GM19035 (cell line): ENCODE measurements around the gene SIN3A.
"Not testable (repeated sequence)": the region's sequence is repeated elsewhere in the genome, so short reads cannot be mapped to it uniquely, and the experiment has no call there.

Experiments
- ATAC-seq: cut with Tn5 transposase; IDR thresholded peaks from one replicate; pipeline ENCODE4 v1.9.1; 2021; ENCODE audit not compliant: unreplicated experiment

The SIN3A gene

GRCh38 chr15:75339531-75340240, 111.8 kb downstream of the SIN3A start:
- ATAC-seq = no peak

DNA sequence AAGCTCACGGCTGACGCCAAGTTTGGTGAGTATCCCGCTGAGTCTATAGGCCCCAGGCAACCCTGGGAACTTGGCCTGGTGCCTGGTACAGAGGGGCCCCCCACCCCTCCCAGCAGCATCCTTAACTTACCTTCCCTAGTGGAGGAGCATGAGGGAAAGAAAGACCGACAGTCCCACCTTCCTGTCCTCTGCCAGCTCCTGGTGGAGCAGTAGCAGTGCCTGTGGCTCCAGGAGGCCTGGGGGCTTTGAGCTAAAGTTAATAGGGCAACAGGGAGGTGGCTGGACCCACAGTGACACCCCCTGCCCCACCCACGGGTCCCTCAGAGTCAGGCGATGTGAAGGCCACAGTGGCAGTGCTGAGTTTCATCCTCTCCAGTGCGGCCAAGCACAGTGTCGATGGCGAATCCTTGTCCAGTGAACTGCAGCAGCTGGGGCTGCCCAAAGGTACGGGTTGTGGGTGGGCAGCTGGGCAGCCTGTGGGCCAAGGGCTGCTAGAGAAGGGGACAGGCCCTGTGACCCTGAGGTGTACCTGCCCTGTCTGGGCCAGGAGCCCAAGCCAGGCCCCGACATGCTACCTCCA, 112.7 kb downstream of the SIN3A start:
- ATAC-seq = no peak

DNA sequence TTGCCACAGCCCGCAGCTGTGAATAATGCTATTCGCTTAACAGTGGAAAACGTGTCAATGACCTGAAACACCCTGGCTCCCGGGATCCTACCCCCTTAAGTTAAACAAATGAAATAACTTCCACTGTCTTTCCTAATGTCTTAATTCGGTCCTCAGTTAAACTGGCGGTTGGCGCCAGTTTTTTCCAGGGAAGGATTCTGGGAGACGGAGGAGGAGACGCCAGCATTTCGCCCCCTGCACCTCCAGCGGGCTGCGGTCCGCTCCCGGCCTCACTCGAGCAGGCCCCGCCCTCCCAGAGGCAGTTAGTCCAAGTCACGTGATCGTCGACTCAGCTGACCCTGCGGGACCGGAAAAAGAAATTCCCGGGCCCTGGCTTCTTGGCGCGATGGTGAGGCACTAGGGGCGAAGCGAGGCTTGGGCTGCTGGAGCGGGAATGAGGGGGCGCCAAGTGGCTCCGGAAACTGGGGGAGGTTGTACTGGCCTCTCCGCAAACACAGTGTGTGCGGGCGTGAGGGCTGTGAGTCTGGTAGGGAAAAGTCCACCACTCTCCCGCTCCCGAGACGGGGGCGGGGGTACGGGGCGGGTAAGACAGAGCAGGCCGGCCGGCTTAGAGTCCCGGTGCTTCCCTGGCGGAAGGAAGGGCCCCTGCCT, 115.7 kb downstream of the SIN3A start, which contains the start of gene COMMD4:
COMMD4 (plus strand) TSS at position 359 of the 651 bp plus-strand sequence; CDS start at position 386, 27 bp downstream.
- ATAC-seq = peak; percentile 74

GRCh38 chr15:75335313-75335704, 116.2 kb downstream of the SIN3A start:
- no peak for ATAC-seq

DNA sequence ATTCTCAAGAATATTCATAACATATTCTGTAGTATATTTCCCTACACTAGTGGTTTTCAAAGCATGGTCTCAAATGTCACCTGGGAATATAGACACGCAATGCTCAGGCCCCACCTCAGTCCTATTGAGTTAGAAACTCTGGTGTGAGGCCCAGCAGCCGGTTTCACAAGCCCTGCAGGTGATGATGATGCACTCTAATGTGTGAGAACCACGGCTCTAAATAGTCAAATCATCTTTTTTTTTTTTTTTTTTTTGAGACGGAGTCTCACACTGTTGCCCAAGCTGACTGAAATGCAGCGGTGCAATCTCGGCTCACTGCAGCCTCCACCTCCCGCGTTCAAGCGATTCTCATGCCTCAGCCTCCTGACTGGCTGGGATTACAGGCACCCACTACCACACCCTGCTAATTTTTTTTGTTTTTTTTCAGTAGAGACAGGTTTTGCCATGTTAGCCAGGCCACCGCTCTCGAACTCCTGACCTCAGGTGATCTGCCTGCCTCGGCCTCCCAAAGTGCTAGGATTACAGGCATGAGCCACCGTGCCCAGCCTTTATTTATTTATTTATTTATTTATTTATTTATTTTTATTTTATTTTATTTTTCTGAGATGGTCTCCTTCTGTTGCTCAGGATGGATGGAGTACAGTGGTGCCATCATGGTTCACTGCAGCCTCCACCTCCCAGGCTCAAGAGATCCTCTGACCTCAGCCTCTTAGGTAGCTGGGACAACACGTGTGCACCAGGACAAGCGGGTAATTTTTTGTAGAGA, 117.7 kb downstream of the SIN3A start:
- not testable (repeated sequence) for ATAC-seq

DNA sequence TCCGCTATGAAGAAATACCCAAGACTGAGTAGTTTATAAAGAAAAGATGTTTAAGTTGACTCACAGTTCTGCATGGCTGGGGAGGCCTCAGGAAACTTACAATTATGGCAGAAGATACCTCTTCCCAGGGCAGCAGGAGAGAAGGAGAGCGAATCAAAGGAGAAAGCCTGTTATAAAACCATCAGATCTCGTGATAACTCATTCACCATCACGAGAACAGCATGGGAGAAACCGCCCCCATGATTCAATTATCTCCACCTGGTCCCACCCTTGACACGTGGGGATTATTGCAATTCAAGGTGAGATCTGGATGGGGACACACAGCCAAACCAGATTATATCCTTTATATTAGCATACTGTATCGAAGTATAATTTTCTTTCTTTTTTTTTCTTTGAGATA, 119.4 kb downstream of the SIN3A start:
- ATAC-seq = not testable (repeated sequence)

GRCh38 chr15:75329571-75329970, 121.9 kb downstream of the SIN3A start:
- no peak for ATAC-seq

DNA sequence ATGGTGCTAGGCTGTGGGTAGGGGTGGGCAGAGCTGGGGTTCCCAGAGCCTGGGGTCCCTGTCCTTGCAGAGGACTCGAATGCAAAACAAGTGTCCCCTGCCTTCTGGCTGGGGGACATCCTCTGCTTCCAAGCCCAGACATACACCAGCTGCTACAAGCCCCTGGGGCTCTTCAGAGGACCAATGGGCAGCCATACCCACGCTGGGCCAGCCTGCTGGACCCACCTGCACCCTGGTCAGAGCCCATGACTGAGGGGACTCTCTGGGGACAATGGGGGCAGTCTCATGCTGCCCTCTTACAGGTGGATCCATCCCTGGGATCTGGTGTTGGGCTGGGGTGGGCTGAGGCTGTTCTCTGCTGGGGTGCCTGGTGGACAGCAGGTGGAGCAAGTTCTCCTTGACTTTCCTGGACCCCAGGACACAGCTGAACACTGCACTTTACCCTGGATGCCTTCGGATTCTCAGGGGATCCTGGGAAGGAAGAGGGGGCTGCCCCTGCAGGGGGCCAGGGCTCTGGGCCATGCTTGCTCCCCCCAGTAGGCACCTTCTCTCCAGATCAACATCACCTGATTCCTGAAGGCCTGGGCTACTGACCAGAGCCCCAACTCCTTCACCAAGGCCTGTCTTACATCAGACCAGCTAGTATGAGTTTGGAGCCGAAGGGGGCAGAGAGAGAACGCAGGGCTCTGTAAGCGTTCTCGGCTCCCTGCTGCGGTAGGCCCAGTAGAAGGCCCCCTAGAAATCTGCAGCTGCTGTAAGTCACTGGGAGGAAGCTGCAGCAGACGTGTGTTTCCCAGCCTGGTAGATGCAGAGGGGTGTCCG, 122.8 kb downstream of the SIN3A start:
- no peak for ATAC-seq

- ATAC-seq = no peak
Observed at GRCh38 chr15:75327491-75327890, 124.0 kb downstream of the SIN3A start.

DNA sequence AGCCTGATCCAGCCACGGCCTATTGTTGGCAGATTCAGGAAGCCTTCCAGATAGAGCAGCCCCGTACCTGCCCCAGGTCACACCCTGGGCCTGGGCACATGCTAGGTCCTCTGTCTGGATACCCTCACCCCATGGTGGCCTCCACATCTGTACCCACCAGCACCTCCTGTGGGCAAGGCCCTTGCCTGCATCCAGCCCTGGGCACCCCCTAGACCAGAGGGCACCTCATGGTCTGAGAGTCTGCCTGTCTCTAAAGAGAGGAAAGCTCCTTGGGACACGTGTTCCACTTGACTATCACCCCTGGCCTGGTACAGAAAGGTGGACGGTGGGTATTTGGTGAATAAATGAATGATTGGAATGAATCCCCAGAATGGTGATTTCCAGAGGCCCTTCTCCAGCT, 124.5 kb downstream of the SIN3A start:
- ATAC-seq = no peak

- no peak for ATAC-seq
Observed at GRCh38 chr15:75325922-75326321, 125.6 kb downstream of the SIN3A start.

- no peak for ATAC-seq
Observed at GRCh38 chr15:75321711-75322110, 129.8 kb downstream of the SIN3A start.
